OCI-LY1 (cell line): ENCODE results near the gene PDE6H.

Experiments
- EZH2 ChIP-seq: fragments of 200-600 bp; sonication (generic), shearing (Covaris generic); IDR thresholded peaks from 2 replicates; pipeline ENCODE4 v1.8.0; 2017; ENCODE audit warnings: borderline replicate concordance, mixed run types, mild to moderate bottlenecking, antibody characterized with exemption, low read length, moderate library complexity, mixed read lengths
- TF ChIP-seq, protein P1 (sequence below): fragments of 200-600 bp; sonication (generic), shearing (Covaris generic); IDR thresholded peaks from 2 replicates; pipeline ENCODE4 v1.5.1; 2017; ENCODE audit warnings: mild to moderate bottlenecking, antibody characterized with exemption, low read length, moderate library complexity, mixed read lengths

DNA sequence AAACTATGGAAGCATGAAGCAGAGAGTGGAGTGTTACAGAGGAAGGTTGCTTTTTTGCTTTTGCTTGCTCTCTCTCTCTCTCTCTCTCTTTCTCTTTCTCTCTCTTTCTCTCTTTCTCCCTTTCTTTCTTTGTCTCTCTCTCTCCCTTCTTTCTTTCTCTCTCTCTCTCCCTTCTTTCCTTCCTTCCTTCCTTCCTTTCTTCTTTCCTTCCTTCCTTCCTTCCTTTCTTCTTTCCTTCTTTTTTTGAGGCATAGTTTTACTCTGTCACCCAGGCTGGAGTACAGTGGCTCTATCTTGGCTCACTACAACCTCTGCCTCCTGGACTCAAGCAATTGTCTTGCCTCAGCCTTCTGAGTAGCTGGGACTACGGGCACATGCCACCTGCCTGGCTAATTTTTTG lies 19.1 kb upstream of the PDE6H start:
- TF ChIP-seq, protein P1, sequence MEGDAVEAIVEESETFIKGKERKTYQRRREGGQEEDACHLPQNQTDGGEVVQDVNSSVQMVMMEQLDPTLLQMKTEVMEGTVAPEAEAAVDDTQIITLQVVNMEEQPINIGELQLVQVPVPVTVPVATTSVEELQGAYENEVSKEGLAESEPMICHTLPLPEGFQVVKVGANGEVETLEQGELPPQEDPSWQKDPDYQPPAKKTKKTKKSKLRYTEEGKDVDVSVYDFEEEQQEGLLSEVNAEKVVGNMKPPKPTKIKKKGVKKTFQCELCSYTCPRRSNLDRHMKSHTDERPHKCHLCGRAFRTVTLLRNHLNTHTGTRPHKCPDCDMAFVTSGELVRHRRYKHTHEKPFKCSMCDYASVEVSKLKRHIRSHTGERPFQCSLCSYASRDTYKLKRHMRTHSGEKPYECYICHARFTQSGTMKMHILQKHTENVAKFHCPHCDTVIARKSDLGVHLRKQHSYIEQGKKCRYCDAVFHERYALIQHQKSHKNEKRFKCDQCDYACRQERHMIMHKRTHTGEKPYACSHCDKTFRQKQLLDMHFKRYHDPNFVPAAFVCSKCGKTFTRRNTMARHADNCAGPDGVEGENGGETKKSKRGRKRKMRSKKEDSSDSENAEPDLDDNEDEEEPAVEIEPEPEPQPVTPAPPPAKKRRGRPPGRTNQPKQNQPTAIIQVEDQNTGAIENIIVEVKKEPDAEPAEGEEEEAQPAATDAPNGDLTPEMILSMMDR = no peak
- TF ChIP-seq EZH2 = no peak
